Psoas muscle (tissue), 8 donors: Measurements from ENCODE around the gene SLIT3. TPM values are rescaled to one million over a fixed set of nuclear protein-coding genes. Genes with fewer than 3 reads are reported as not detected.
A peak's percentile ranks its signal among the peaks of the same experiment; 100 is the strongest.

Experiments
- ATAC-seq, 4 donors: fragments of 200-7000 bp; cut with Tn5 transposase; one replicate each; pipeline ENCODE4 v1.9.1; 2020; ENCODE audit warnings: moderate library complexity in 3 of 4, mild to moderate bottlenecking in 2 of 4
- DNase-seq, 2 donors: peaks; one replicate each; pipeline ENCODE4 v3.0.0-alpha.2; 2020
- H3K27ac ChIP-seq: fragments of 200-600 bp; one replicate; pipeline ENCODE4 v1.8.0; 2022
- H3K27me3 ChIP-seq, 3 donors: fragments of 200-600 bp in 1 of 3; one replicate each; pipeline versions ENCODE4 v1.6.1 to v1.8.0; 2013 to 2022; ENCODE audit warnings: low read length in 2 of 3, mild to moderate bottlenecking in 2 of 3, moderate library complexity in 1 of 3; ENCODE audit not compliant: insufficient read depth in 3 of 3
- H3K36me3 ChIP-seq, 2 donors: fragments of 200-600 bp in 1 of 2; one replicate each; pipeline versions ENCODE4 v1.6.1 to v1.8.0; 2013 to 2022; ENCODE audit warnings: low read depth in 1 of 2, mild to moderate bottlenecking in 1 of 2, moderate library complexity in 1 of 2; ENCODE audit not compliant: insufficient read depth in 1 of 2
- H3K4me1 ChIP-seq: fragments of 200-600 bp; one replicate; pipeline ENCODE4 v1.8.0; 2022
- H3K4me3 ChIP-seq: fragments of 200-600 bp; one replicate; pipeline ENCODE4 v1.8.0; 2022; ENCODE audit warnings: mild to moderate bottlenecking
- H3K9me3 ChIP-seq: fragments of 200-600 bp; one replicate; pipeline ENCODE4 v1.8.0; 2022
- WGBS, 3 donors: extraction: QIAGEN DNeasy Blood & Tissue Kit; methylation state at CpG; one replicate each; pipeline versions ENCODE4 v1.1.6 to v1.1.7; 2013; 5-methylcytosine and 5-hydroxymethylcytosine counted together
- intact Hi-C, 2 donors: fragments of 100-400 bp; cut with DNase I; formaldehyde crosslinking; loops; one replicate each; pipeline versions ENCODE4 v1.11.0 to v1.14.2; 2022
- polyA plus RNA-seq, 3 donors: library from polyadenylated mRNA; stranded (reverse); fragments of 200-250 nt; gene quantifications; one replicate each; pipeline ENCODE4 v1.2.3, GENCODE V29; 2013
- total RNA-seq, 4 donors: library from RNA; stranded (reverse); fragmentation: NEBNext Ultra II Directional in 2 of 4; extraction: Animal tissue kit (Norgen Biotek cat#: 25700) in 2 of 4; gene quantifications; one replicate each; pipeline versions ENCODE4 v1.2.1 to v1.2.4, GENCODE V29; 2021 to 2023
- TF ChIP-seq, protein P1 (sequence below): fragments of 200-600 bp; IDR thresholded peaks from one replicate; pipeline ENCODE4 v1.8.0; 2022; ENCODE audit warnings: antibody characterized with exemption
- donor health status: healthy with polysubstance abuse.
- donor health status: DM: no; HTN: no; CAD: no; lungs with moderate emphysema.
- donor health status: Bipolar disorder and iron deficiency.
- donor health status: healthy.
- donor health status: DM: yes; HTN: yes; CAD: no.
- donor health status: DM: no; HTN: no; CAD: no.
- donor health status: DM: no; HTN: no; CAD: no.
- donor health status: DM: yes; HTN: yes; CAD: no.

SLIT3 gene
- total and polyA plus RNA-seq, 7 donors: 0.81 to 5.9 (median 2.1) TPM

DNA sequence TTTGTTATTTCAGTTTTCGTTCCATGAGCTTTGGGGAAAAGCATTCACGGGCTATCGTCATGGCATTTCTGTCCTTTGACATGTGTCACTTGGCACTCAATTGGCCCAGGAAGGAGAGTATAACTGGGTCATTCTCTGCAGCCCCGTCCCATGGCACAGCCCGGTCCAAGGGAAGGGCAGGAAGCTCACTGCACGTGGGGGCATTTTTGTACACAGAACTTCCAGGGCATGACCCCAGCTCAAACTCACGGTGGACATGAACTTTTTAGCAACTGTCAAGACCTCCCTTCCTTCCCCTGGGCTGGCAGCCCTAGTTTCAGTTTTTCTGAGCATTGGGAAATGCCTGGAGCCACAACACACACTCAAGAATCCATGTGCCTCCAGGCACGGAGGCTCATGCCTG lies 560.1 kb downstream of the SLIT3 start:
- DNase-seq (no peak), ATAC-seq (peak in 3 of 4 donors; percentile 13 to 32 (median 22))
- H3K27me3 ChIP-seq: no peaks in the 10 kb centered on the region
- H3K9me3 ChIP-seq: no peaks in the 10 kb centered on the region
- intact Hi-C loops: no loop called here
- H3K4me1 ChIP-seq: no peaks in the 10 kb centered on the region
- WGBS, 3 donors: 5 to 16% (median 9%) methylated on average over 8 of the region's 8 CpGs
- no peak overlapping the region for H3K27ac ChIP-seq
- no peaks in the 10 kb centered on the region for H3K36me3 ChIP-seq
- TF ChIP-seq, protein P1, sequence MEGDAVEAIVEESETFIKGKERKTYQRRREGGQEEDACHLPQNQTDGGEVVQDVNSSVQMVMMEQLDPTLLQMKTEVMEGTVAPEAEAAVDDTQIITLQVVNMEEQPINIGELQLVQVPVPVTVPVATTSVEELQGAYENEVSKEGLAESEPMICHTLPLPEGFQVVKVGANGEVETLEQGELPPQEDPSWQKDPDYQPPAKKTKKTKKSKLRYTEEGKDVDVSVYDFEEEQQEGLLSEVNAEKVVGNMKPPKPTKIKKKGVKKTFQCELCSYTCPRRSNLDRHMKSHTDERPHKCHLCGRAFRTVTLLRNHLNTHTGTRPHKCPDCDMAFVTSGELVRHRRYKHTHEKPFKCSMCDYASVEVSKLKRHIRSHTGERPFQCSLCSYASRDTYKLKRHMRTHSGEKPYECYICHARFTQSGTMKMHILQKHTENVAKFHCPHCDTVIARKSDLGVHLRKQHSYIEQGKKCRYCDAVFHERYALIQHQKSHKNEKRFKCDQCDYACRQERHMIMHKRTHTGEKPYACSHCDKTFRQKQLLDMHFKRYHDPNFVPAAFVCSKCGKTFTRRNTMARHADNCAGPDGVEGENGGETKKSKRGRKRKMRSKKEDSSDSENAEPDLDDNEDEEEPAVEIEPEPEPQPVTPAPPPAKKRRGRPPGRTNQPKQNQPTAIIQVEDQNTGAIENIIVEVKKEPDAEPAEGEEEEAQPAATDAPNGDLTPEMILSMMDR: no peak
- no peak overlapping the region for H3K4me3 ChIP-seq

DNA sequence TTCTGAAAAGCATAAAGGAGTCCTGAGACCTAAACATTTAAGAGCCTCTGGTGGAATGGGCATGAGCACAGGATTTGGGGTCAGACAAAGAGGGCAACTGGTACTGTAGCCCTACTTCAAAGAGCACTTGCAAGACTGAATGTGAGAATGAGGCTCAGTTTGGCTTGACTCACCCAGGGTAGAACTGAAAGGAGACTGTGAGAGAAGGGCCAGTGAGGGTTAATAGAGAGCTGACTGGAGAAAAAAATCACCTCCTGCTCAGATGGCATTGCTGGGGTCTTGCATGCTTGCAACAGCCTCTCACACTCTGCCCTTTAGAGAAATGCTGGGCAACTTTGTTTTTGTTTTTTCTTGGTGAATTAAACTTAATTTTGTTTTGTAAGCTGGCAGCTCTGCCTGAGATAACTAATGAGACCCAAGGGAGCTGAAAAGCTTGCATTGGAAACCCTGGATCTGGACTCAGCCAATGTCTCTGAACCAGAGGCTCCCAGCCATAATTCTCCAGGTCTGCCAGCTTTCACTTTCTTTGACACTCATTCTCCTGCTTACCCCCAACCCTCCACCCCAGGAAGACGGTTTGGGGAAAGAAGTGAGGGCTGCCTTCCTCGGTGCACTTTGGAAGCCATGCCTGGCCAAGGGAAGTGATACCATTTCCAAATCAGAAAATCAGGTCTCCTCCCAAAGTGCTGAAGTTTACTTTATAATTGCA lies 560.7 kb downstream of the SLIT3 start:
- ATAC-seq: no peak
- no peaks in the 10 kb centered on the region for H3K9me3 ChIP-seq
- intact Hi-C loops: no loop called here
- WGBS, 3 donors: 6 to 14% (median 13%) methylated on average over 2 of the region's 2 CpGs
- no peaks in the 10 kb centered on the region for H3K4me1 ChIP-seq
- H3K4me3 ChIP-seq: no peak overlapping the region
- TF ChIP-seq, protein P1: no peak
- H3K27me3 ChIP-seq: no peaks in the 10 kb centered on the region
- DNase-seq: no peak
- H3K27ac ChIP-seq: no peak overlapping the region
- no peaks in the 10 kb centered on the region for H3K36me3 ChIP-seq

DNA sequence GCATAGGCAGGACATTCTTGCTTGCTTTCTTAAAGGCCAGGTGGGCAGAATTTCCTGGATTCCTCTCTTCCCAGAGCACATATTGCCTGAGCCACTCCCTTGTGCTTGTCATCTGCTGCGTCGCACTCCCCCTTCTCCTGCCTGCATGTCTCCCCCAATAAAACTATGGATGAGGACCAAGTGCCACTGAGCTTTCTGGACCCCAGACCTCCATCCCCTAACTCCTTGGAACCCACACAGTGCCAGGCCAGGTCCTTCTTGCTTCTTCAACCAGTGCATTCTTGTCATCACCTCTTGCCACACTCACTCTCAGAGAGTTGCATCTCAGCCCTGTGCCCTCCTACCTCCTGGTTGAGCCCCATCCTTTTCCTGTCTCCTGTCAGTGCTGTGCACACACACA lies 563.9 kb downstream of the SLIT3 start:
- Histone ChIP-seq H3K4me3 (no peak overlapping the region), H3K27me3 (no peaks in the 10 kb centered on the region), H3K4me1 (no peaks in the 10 kb centered on the region), H3K27ac (no peak overlapping the region), H3K9me3 (no peaks in the 10 kb centered on the region), H3K36me3 (no peaks in the 10 kb centered on the region)
- TF ChIP-seq, protein P1: no peak
- intact Hi-C loops: no loop called here
- WGBS, 3 donors: 88 to 96% (median 93%) methylated on average over 2 of the region's 2 CpGs
- no peak for DNase-seq
- no peak for ATAC-seq

DNA sequence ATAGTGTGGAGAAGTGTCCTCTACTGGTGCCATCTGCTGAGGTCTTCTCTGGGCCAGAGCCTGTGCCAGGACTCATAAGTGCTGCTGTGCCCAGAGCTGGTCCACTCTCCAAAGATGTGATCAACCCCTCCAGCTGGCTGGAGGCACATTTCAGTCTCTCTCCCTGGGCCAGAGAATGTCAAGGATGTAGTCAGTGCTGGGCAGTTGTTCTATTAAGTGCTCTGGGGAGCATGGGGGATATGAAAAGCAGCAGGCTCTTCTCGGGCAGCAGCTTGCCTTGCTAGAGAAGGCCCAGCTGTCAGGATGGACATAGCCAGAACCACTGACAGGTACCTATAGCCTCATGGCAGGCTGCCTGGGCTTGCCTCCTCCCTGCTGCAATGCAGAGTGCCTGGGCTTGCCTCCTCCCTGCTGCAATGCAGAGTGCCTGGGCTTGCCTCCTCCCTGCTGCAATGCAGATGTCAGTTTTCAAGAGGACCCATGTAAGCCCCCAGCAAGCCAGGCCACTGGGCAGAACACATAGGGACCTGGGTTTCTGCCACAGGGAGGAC lies 564.6 kb downstream of the SLIT3 start:
- Histone ChIP-seq H3K4me3 (no peak overlapping the region), H3K27ac (no peak overlapping the region), H3K27me3 (no peaks in the 10 kb centered on the region), H3K9me3 (no peaks in the 10 kb centered on the region), H3K36me3 (no peaks in the 10 kb centered on the region), H3K4me1 (no peaks in the 10 kb centered on the region)
- ATAC-seq: no peak
- no peak for DNase-seq
- intact Hi-C loops: no loop called here
- WGBS, 3 donors: 0 to 35% (median 9%) methylated on average over 1 of the region's 1 CpG
- TF ChIP-seq, protein P1: no peak
